H1 (cell line): ENCODE measurements around the gene GARNL3. TPM values are rescaled to one million over a fixed set of nuclear protein-coding genes. Genes with fewer than 3 reads are reported as not detected.

ENCODE experiments used
- CTCF ChIA-PET: fragments of 300-600 bp; sonication (Branson Sonifier 250); formaldehyde crosslinking; loops from one replicate; lab custom pipeline; 2021; ENCODE audit not compliant: partially characterized antibody; lab: Charles Lee
- POLR2A ChIA-PET: fragments of 300-600 bp; sonication (Branson Sonifier 250); formaldehyde crosslinking; loops from one replicate; lab custom pipeline; 2021; ENCODE audit warnings: inconsistent platforms; ENCODE audit not compliant: partially characterized antibody; lab: Charles Lee
- DNase-seq, 2 experiments: peaks; one replicate each; pipeline versions ENCODE4 v3.0.0 to v3.0.0-alpha.2; 2010 to 2022; ENCODE audit warnings: low spot score in 2 of 2, low read depth in 1 of 2, mixed read lengths in 1 of 2
- FAIRE-seq: peaks from 2 replicates; lab custom pipeline; 2011; peaks lifted over from hg19 to GRCh38; lab: Jason Lieb, UNC
- H2AFZ ChIP-seq: 2 replicates; pipeline ENCODE4 v1.8.1; 2012; ENCODE audit warnings: low read length, inconsistent platforms
- H2AK5ac ChIP-seq: 2 replicates; pipeline ENCODE4 v1.6.1; 2013; ENCODE audit warnings: low read depth, low read length
- H2BK120ac ChIP-seq: replicated peaks from 2 replicates; pipeline ENCODE3; 2013; ENCODE audit warnings: low read depth, low read length, inconsistent platforms
- H2BK12ac ChIP-seq: 2 replicates; pipeline ENCODE4 v1.6.1; 2013; ENCODE audit warnings: low read depth, low read length
- H2BK15ac ChIP-seq: 2 replicates; pipeline ENCODE4 v1.6.1; 2013; ENCODE audit warnings: low read length
- H2BK20ac ChIP-seq: 2 replicates; pipeline ENCODE4 v1.6.1; 2013; ENCODE audit warnings: low read length
- H2BK5ac ChIP-seq: 2 replicates; pipeline ENCODE4 v1.6.1; 2013; ENCODE audit warnings: low read depth, low read length
- H3K14ac ChIP-seq: 2 replicates; pipeline ENCODE4 v1.6.1; 2013; ENCODE audit warnings: inconsistent platforms; ENCODE audit not compliant: insufficient read length
- H3K18ac ChIP-seq: 2 replicates; pipeline ENCODE4 v1.6.1; 2013; ENCODE audit warnings: low read length; ENCODE audit errors: extremely low read depth
- H3K23ac ChIP-seq: 2 replicates; pipeline ENCODE4 v1.6.1; 2013; ENCODE audit warnings: inconsistent platforms; ENCODE audit not compliant: insufficient read length
- H3K23me2 ChIP-seq: 2 replicates; pipeline ENCODE4 v1.6.1; 2013; ENCODE audit warnings: low read depth, low read length
- H3K27ac ChIP-seq: 2 replicates; pipeline ENCODE4 v1.6.1; 2011; ENCODE audit warnings: low read depth, low read length, inconsistent platforms
- H3K27me3 ChIP-seq, 4 experiments: replicated peaks in 1 of 4; 1 replicate in 1 of 4; 2 replicates in 3 of 4; pipeline versions ENCODE4 v1.6.1 to v1.8.1; 2011 to 2013; ENCODE audit warnings: low read length in 3 of 4, mild to moderate bottlenecking in 3 of 4, inconsistent platforms in 2 of 4, mixed read lengths in 2 of 4, moderate library complexity in 1 of 4; ENCODE audit not compliant: control insufficient read depth in 3 of 4, insufficient read depth in 3 of 4; ENCODE audit errors: extremely low read depth in 1 of 4
- H3K36me3 ChIP-seq, 4 experiments: 2 replicates each; pipeline versions ENCODE4 v1.6.1 to v1.8.1; 2011 to 2013; ENCODE audit warnings: mild to moderate bottlenecking in 4 of 4, low read length in 3 of 4, moderate library complexity in 2 of 4, control low read depth in 1 of 4, inconsistent platforms in 1 of 4; ENCODE audit not compliant: insufficient read depth in 4 of 4, control insufficient read depth in 2 of 4
- H3K4ac ChIP-seq: replicated peaks from 2 replicates; pipeline ENCODE3; 2013; ENCODE audit warnings: low read length, low read depth, mixed read lengths, inconsistent platforms; ENCODE audit not compliant: insufficient read length
- H3K4me1 ChIP-seq, 4 experiments: replicated peaks in 1 of 4; 1 replicate in 1 of 4; 2 replicates in 3 of 4; pipeline versions ENCODE4 v1.6.1 to v1.8.1; 2011 to 2013; ENCODE audit warnings: low read length in 3 of 4, inconsistent platforms in 2 of 4, mixed read lengths in 1 of 4; ENCODE audit not compliant: insufficient read depth in 4 of 4, control insufficient read depth in 3 of 4
- H3K4me2 ChIP-seq, 2 experiments: 2 replicates each; pipeline versions ENCODE4 v1.6.1 to v1.8.1; 2011 to 2013; ENCODE audit warnings: low read depth in 2 of 2, low read length in 2 of 2, control low read depth in 1 of 2, inconsistent platforms in 1 of 2, mild to moderate bottlenecking in 1 of 2; ENCODE audit not compliant: insufficient read depth in 1 of 2
- H3K4me3 ChIP-seq, 4 experiments: fragments of 200-600, 300-600 bp in 1 of 4; sonication (generic), shearing (Covaris generic), sonication (Bioruptor Twin) in 1 of 4; 2 replicates each; pipeline versions ENCODE4 v1.5.1 to v1.8.1; 2011 to 2016; ENCODE audit warnings: low read length in 4 of 4, low read depth in 3 of 4, control low read depth in 2 of 4, inconsistent platforms in 2 of 4, mild to moderate bottlenecking in 2 of 4, mixed read lengths in 1 of 4, moderate library complexity in 1 of 4; ENCODE audit not compliant: insufficient read depth in 2 of 4; ENCODE audit errors: extremely low read depth in 1 of 4
- H3K56ac ChIP-seq: replicated peaks from 2 replicates; pipeline ENCODE3; 2013; ENCODE audit warnings: low read depth, mild to moderate bottlenecking, mixed read lengths, low read length, inconsistent platforms; ENCODE audit not compliant: insufficient read length
- H3K79me1 ChIP-seq: 2 replicates; pipeline ENCODE4 v1.6.1; 2013; ENCODE audit warnings: low read depth, low read length, control low read depth
- H3K79me2 ChIP-seq, 2 experiments: 2 replicates each; pipeline versions ENCODE4 v1.6.1 to v1.8.1; 2012 to 2013; ENCODE audit warnings: low read length in 2 of 2, mild to moderate bottlenecking in 2 of 2, inconsistent platforms in 1 of 2; ENCODE audit not compliant: insufficient read depth in 2 of 2, control insufficient read depth in 1 of 2
- H3K9ac ChIP-seq, 4 experiments: replicated peaks in 1 of 4; 1 replicate in 1 of 4; 2 replicates in 3 of 4; pipeline versions ENCODE4 v1.6.1 to v1.8.1; 2011 to 2013; ENCODE audit warnings: low read depth in 3 of 4, low read length in 3 of 4, control low read depth in 2 of 4, mild to moderate bottlenecking in 2 of 4, moderate library complexity in 2 of 4, inconsistent platforms in 1 of 4; ENCODE audit errors: extremely low read depth in 1 of 4
- H3K9me3 ChIP-seq, 2 experiments: 2 replicates each; pipeline versions ENCODE4 v1.6.1 to v1.8.1; 2012 to 2013; ENCODE audit warnings: mild to moderate bottlenecking in 2 of 2, moderate library complexity in 2 of 2, control low read depth in 1 of 2, inconsistent platforms in 1 of 2, low read depth in 1 of 2, low read length in 1 of 2, mixed read lengths in 1 of 2; ENCODE audit not compliant: insufficient read depth in 2 of 2
- H4K20me1 ChIP-seq, 2 experiments: replicated peaks in 1 of 2; 2 replicates each; pipeline versions ENCODE3 to v1.8.1; 2011 to 2013; ENCODE audit warnings: inconsistent platforms in 2 of 2, low read length in 2 of 2, mild to moderate bottlenecking in 1 of 2; ENCODE audit not compliant: insufficient read depth in 2 of 2, control insufficient read depth in 1 of 2
- H4K5ac ChIP-seq: 2 replicates; pipeline ENCODE4 v1.6.1; 2013; ENCODE audit warnings: low read length, low read depth, mixed read lengths, inconsistent platforms; ENCODE audit not compliant: insufficient read length
- H4K8ac ChIP-seq: 2 replicates; pipeline ENCODE4 v1.8.0; 2013; ENCODE audit warnings: mild to moderate bottlenecking, moderate library complexity, low read length, inconsistent platforms; ENCODE audit not compliant: insufficient read depth; ENCODE audit errors: extremely low read depth
- H4K91ac ChIP-seq: replicated peaks from 2 replicates; pipeline ENCODE3; 2013; ENCODE audit warnings: low read length, mixed read lengths, inconsistent platforms; ENCODE audit not compliant: insufficient read length
- CREB1 ChIP-seq: IDR thresholded peaks from 2 replicates; pipeline ENCODE4 v1.6.1; 2012; ENCODE audit warnings: inconsistent platforms
- MAFK ChIP-seq: IDR thresholded peaks from 2 replicates; pipeline ENCODE4 v1.6.1; 2012; ENCODE audit warnings: low read depth, mild to moderate bottlenecking, improper control_type of control experiment, low read length
- WGBS, 2 experiments: shearing (Covaris generic) in 1 of 2; methylation state at CpG; one replicate each; pipeline versions ENCODE4 v1.1.6 to v1.1.7; 2013 to 2015; ENCODE audit warnings: low lambda C conversion rate in 2 of 2, mixed read lengths in 2 of 2, inconsistent platforms in 1 of 2, low coverage in 1 of 2, missing lambda C conversion rate in 1 of 2; ENCODE audit not compliant: insufficient replicate concordance in 2 of 2, insufficient coverage in 1 of 2, insufficient read length in 1 of 2; ENCODE audit errors: extremely low coverage in 1 of 2, missing lambda C conversion rate in 1 of 2; 5-methylcytosine and 5-hydroxymethylcytosine counted together
- polyA plus RNA-seq, 7 experiments: library from polyadenylated mRNA; depleted of rRNA in 3 of 7; stranded (reverse) in 5 of 7; unstranded in 2 of 7; fragments of >200 nt in 5 of 7; fragments of 200-250 nt in 2 of 7; gene quantifications; 1 replicate in 5 of 7; 2 replicates in 1 of 7; 4 replicates in 1 of 7; pipeline versions ENCODE4 v1.2.1 to v1.2.3, GENCODE V29; 2011 to 2013; ENCODE audit warnings: missing spikeins in 2 of 7, mixed read lengths in 2 of 7
- total RNA-seq: library from RNA; stranded (reverse); fragmentation: NEBNext Ultra II Directional; extraction: Animal tissue kit (Norgen Biotek cat#: 25700); gene quantifications from 2 replicates; pipeline ENCODE4 v1.2.1, GENCODE V29; 2021

Gene GARNL3
- total and polyA plus RNA-seq, 2 of the 8 experiments (the other 6 are each of a cell fraction or from before 2014, with no cell fraction given) = 6.5 to 18.3 TPM

- Histone ChIP-seq H3K23ac (no peak overlapping the region), H2BK120ac (no peak overlapping the region), H3K79me1 (peaks cover 4% of the 10 kb centered on the region), H3K79me2 (peaks cover 7 to 39% of the 10 kb centered on the region in 2 experiments), H3K23me2 (peaks cover 13% of the 10 kb centered on the region), H3K4me2 (peak overlapping the region; percentile 58 to 74), H2BK12ac (no peak overlapping the region), H2AK5ac (no peak overlapping the region), H3K36me3 (no peaks in the 10 kb centered on the region), H3K4me1 (peaks cover 0 to 12% (median 7%) of the 10 kb centered on the region in 4 experiments; a peak in 6 of 7 replicates), H3K4me3 (peak overlapping the region; percentile 87 to 96 (median 94); a peak in 7 of 8 replicates), H4K91ac (no peak overlapping the region), H3K4ac (no peak overlapping the region), H2AFZ (no peak overlapping the region), H3K56ac (no peak overlapping the region), H3K27me3 (no peaks in the 10 kb centered on the region), H4K5ac (no peak overlapping the region), H3K9ac (peak overlapping the region in 3 of 4 experiments; percentile 34 to 90 (median 38); a peak in 5 of 7 replicates), H3K9me3 (no peaks in the 10 kb centered on the region), H2BK20ac (no peak overlapping the region), H2BK15ac (no peak overlapping the region), H3K14ac (no peak overlapping the region), H4K20me1 (peaks cover 2 to 6% of the 10 kb centered on the region in 2 experiments), H4K8ac (no peak overlapping the region), H3K18ac (no peak overlapping the region), H3K27ac (no peak overlapping the region), H2BK5ac (no peak overlapping the region)
- DNase-seq (no peak), FAIRE-seq (no peak)
- ChIA-PET POLR2A (interaction anchor here (1.6 to 6.3 kb wide), 6 partner anchors 8 to 59 kb away, joined by 4 to 59 read pairs (median 10); partner anchors contain the start of genes LRSAM1, RPL12 and SLC2A8), CTCF (interaction anchor here (0.8 to 1.9 kb wide), 6 partner anchors 24 to 167 kb away, joined by 3 to 7 read pairs (median 3); partner anchors contain the start of gene SLC2A8)
- WGBS, 2 experiments = 68% methylated on average over 6 of the region's 6 CpGs; no CpG with 5 or more reads in 1 of the 2 experiments
- no peak for TF ChIP-seq CREB1
- TF ChIP-seq MAFK = peak; percentile 30; the same call in 1 of the 2 replicates
Observed at GRCh38 chr9:127422787-127423186, 158.2 kb downstream of the GARNL3 start.
